Fibroblast of pulmonary artery (primary cell): ENCODE measurements around the gene RFTN1.

ENCODE experiments used
- DNase-seq: peaks from one replicate; pipeline ENCODE4 v3.0.0-alpha.2; 2010; ENCODE audit warnings: low read depth
- H3K4me3 ChIP-seq: replicated peaks from 2 replicates; pipeline ENCODE4 v1.5.1; 2011; ENCODE audit warnings: low read depth, mild to moderate bottlenecking, control low read depth, low read length, moderate library complexity
- CTCF ChIP-seq: IDR thresholded peaks from 2 replicates; pipeline ENCODE4 v1.5.1; 2011; ENCODE audit warnings: mild to moderate bottlenecking, control low read depth, low read length, inconsistent platforms; ENCODE audit errors: missing control alignments

The RFTN1 gene

GRCh38 chr3:16467393-16467792 is 46.1 kb downstream of the RFTN1 start:
- TF ChIP-seq CTCF: no peak
- H3K4me3 ChIP-seq: no peak overlapping the region
- DNase-seq: no peak

- no peak overlapping the region for H3K4me3 ChIP-seq
- DNase-seq: no peak
- TF ChIP-seq CTCF: no peak
These were observed 46.7 kb downstream of the RFTN1 start for GRCh38 chr3:16466822-16467221.

- H3K4me3 ChIP-seq: no peak overlapping the region
- DNase-seq: no peak
- no peak for TF ChIP-seq CTCF
These were observed 48.9 kb downstream of the RFTN1 start for GRCh38 chr3:16464511-16465148.

- peak; percentile 39 for DNase-seq
- H3K4me3 ChIP-seq: no peak overlapping the region
- TF ChIP-seq CTCF: no peak
These were observed 49.6 kb downstream of the RFTN1 start for GRCh38 chr3:16463914-16464313.

GRCh38 chr3:16463119-16463518 is 50.4 kb downstream of the RFTN1 start:
- H3K4me3 ChIP-seq: no peak overlapping the region
- TF ChIP-seq CTCF: no peak
- no peak for DNase-seq

- H3K4me3 ChIP-seq: no peak overlapping the region
- no peak for DNase-seq
- TF ChIP-seq CTCF: no peak
These were observed 50.8 kb downstream of the RFTN1 start for GRCh38 chr3:16462679-16463078.
